Epithelial cell of esophagus (primary cell): ENCODE results near the gene PCDHGA12.
A peak's percentile ranks its signal among the peaks of the same experiment; 100 is the strongest.
"Not testable (repeated sequence)": the region's sequence is repeated elsewhere in the genome, so short reads cannot be mapped to it uniquely, and the experiment has no call there.

Experiments
- DNase-seq: peaks from one replicate; pipeline ENCODE4 v3.0.0; 2010; ENCODE audit warnings: low read depth
- H3K4me3 ChIP-seq: 2 replicates; pipeline ENCODE4 v1.5.1; 2011; ENCODE audit warnings: mild to moderate bottlenecking, low read length, control low read depth
- TF ChIP-seq, protein P1 (sequence below): IDR thresholded peaks from 2 replicates; pipeline ENCODE4 v1.5.1; 2011; ENCODE audit warnings: low read depth, mild to moderate bottlenecking, low read length, control low read depth, inconsistent platforms; ENCODE audit not compliant: insufficient read depth; ENCODE audit errors: missing control alignments

The PCDHGA12 gene

DNA sequence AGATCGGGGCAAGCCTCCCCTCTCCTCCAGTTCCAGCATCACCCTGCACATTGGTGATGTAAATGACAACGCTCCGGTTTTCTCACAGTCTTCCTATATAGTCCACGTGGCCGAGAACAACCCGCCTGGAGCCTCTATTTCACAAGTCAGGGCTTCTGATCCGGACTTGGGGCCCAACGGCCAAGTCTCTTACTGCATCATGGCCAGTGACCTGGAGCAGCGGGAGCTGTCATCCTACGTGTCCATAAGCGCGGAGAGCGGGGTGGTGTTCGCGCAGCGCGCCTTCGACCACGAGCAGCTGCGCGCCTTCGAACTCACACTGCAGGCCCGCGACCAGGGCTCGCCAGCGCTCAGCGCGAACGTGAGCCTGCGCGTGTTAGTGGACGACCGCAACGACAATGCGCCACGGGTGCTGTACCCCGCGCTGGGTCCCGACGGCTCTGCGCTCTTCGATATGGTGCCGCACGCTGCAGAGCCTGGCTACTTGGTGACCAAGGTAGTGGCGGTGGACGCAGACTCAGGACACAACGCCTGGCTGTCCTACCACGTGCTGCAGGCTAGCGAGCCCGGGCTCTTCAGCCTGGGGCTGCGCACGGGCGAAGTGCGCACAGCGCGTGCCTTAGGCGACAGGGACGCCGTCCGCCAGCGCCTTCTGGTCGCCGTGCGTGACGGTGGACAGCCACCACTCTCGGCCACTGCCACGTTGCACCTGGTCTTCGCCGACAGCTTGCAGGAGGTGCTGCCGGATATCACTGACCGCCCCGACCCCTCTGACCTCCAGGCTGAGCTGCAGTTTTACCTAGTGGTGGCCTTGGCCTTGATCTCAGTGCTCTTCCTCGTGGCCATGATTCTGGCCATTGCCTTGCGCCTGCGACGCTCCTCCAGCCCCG, 40.9 kb upstream of the PCDHGA12 start:
- no peak overlapping the region for H3K4me3 ChIP-seq
- TF ChIP-seq, protein P1, sequence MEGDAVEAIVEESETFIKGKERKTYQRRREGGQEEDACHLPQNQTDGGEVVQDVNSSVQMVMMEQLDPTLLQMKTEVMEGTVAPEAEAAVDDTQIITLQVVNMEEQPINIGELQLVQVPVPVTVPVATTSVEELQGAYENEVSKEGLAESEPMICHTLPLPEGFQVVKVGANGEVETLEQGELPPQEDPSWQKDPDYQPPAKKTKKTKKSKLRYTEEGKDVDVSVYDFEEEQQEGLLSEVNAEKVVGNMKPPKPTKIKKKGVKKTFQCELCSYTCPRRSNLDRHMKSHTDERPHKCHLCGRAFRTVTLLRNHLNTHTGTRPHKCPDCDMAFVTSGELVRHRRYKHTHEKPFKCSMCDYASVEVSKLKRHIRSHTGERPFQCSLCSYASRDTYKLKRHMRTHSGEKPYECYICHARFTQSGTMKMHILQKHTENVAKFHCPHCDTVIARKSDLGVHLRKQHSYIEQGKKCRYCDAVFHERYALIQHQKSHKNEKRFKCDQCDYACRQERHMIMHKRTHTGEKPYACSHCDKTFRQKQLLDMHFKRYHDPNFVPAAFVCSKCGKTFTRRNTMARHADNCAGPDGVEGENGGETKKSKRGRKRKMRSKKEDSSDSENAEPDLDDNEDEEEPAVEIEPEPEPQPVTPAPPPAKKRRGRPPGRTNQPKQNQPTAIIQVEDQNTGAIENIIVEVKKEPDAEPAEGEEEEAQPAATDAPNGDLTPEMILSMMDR, result no peak
- no peak for DNase-seq

DNA sequence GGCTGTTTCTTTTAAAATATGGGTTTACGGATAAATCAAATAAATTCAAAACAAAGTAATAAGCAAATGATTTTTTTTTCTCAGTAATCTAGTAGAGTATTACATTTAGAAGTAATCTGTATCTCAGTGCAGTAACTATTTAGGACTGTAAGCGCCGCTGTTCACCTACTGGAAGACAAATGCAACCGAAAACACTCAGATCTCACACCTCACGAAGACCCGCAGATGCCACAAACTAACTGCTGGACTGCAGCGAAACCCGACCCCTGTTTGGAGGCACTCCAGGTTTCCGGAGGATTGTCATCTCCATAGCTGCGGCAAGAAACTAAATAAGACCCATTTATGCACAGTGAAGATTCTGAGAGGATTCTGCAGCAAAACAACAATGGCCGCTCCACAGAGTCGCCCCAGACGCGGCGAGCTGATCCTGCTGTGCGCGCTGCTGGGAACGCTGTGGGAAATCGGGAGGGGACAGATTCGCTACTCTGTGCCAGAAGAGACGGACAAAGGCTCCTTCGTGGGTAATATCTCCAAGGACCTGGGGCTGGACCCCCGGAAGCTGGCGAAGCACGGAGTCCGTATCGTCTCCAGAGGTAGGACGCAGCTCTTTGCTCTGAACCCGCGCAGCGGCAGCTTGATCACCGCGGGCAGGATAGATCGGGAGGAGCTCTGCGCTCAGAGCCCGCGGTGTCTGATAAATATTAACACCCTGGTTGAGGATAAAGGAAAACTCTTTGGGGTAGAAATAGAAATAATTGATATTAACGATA, 37.7 kb upstream of the PCDHGA12 start, which contains the start of gene PCDHGA8:
Gene PCDHGA8 (plus strand): TSS at position 205 of the 770 bp plus-strand sequence. CDS start 181 bp downstream, at position 386.
- H3K4me3 ChIP-seq, result no peak within 1 kb of the TSS
- TF ChIP-seq, protein P1, result no peak
- no peak for DNase-seq

DNA sequence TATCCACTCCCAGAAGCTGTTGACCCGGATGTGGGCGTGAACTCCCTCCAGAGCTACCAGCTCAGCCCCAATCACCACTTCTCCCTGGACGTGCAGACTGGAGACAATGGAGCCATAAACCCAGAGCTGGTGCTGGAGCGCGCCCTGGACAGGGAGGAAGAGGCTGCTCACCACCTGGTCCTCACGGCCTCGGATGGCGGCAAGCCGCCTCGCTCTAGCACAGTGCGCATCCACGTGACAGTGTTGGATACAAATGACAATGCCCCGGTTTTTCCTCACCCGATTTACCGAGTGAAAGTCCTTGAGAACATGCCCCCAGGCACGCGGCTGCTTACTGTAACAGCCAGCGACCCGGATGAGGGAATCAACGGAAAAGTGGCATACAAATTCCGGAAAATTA, 37.0 kb upstream of the PCDHGA12 start:
- H3K4me3 ChIP-seq, result no peak overlapping the region
- no peak for DNase-seq
- TF ChIP-seq, protein P1, result no peak

DNA sequence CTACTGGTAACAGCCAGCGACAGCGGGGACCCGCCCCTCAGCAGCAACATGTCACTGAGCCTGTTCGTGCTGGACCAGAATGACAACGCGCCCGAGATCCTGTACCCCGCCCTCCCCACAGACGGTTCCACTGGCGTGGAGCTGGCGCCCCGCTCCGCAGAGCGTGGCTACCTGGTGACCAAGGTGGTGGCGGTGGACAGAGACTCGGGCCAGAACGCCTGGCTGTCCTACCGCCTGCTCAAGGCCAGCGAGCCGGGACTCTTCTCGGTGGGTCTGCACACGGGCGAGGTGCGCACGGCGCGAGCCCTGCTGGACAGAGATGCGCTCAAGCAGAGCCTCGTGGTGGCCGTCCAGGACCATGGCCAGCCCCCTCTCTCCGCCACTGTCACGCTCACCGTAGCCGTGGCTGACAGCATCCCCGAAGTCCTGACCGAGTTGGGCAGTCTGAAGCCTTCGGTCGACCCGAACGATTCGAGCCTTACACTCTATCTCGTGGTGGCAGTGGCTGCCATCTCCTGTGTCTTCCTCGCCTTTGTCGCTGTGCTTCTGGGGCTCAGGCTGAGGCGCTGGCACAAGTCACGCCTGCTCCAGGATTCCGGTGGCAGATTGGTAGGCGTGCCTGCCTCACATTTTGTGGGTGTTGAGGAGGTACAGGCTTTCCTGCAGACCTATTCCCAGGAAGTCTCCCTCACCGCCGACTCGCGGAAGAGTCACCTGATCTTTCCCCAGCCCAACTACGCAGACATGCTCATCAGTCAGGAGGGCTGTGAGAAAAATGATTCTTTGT, 35.7 kb upstream of the PCDHGA12 start:
- DNase-seq, result not testable (repeated sequence)

DNA sequence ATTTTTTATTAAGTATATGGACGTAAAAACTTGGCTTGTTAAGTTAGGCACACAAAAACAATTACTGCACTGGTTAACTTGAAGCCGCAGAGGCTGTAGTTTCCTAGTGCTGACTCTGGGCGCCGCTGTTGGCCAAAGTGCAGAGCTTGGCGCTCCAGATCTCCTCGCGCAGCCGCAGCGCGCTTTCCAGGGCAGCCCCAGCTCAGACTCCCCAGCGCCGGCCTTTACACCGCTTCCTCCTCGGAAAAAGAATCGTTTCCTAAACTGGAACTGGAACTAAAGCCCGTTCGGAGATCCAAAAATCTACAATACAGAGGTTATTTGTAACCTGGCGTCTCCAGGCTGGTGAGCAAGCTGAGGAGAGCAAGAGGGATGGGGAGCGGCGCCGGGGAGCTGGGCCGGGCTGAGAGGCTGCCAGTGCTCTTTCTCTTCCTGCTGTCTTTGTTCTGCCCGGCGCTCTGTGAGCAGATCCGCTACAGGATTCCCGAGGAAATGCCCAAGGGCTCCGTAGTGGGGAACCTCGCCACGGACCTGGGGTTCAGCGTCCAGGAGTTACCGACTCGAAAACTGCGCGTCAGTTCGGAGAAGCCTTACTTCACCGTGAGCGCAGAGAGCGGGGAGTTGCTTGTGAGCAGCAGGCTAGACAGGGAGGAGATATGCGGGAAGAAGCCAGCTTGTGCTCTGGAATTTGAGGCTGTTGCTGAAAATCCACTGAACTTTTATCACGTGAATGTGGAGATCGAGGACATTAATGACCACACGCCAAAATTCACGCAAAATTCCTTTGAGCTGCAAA, 32.4 kb upstream of the PCDHGA12 start, which contains the start of gene PCDHGB5:
Gene PCDHGB5 (plus strand): TSS at position 192 of the 796 bp plus-strand sequence. CDS start 181 bp downstream, at position 373.
- TF ChIP-seq, protein P1, result peak; percentile 66
- peak within 1 kb of the TSS; percentile 48 for H3K4me3 ChIP-seq
- DNase-seq, result peak; percentile 59

More for the DNA sequence above, 35.7 kb upstream of the PCDHGA12 start:
- not testable (repeated sequence) for H3K4me3 ChIP-seq

DNA sequence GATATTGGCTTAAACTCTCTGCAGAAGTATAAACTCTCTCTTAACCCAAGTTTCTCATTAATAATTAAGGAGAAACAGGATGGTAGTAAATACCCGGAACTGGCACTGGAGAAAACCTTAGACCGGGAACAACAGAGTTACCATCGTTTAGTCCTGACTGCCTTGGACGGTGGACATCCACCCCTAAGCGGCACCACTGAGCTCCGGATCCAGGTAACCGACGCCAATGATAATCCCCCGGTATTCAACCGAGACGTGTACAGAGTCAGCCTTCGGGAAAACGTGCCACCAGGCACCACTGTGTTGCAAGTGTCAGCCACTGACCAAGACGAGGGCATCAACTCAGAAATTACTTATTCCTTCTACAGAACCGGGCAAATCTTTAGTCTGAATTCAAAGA, 31.7 kb upstream of the PCDHGA12 start:
- TF ChIP-seq, protein P1, result no peak
- DNase-seq, result no peak
- H3K4me3 ChIP-seq, result no peak overlapping the region
